Body of pancreas (tissue), 4 donors: ENCODE data around the gene TUBGCP5. TPM values are rescaled to one million over a fixed set of nuclear protein-coding genes. Genes with fewer than 3 reads are reported as not detected.
A peak's percentile ranks its signal among the peaks of the same experiment; 100 is the strongest.

Source experiments
- ATAC-seq: fragments of 150-250 bp; one replicate; pipeline ENCODE4 v1.9.1; 2016
- DNase-seq, 4 donors: peaks; one replicate each; pipeline ENCODE4 v3.0.0-alpha.2; 2019
- H3K27ac ChIP-seq, 4 donors: fragments of 200-600 bp; sonication (generic); 1 replicate in 3 of 4; 2 replicates in 1 of 4; pipeline versions ENCODE4 v1.5.1 to v1.6.1; 2016 to 2019; ENCODE audit warnings: mild to moderate bottlenecking in 1 of 4, mixed read lengths in 1 of 4, moderate library complexity in 1 of 4
- H3K27me3 ChIP-seq, 2 donors: fragments of 200-600 bp; sonication (generic); one replicate each; pipeline ENCODE4 v1.6.0; 2016; ENCODE audit warnings: mild to moderate bottlenecking in 1 of 2
- H3K36me3 ChIP-seq, 2 donors: fragments of 200-600 bp; sonication (generic); replicated peaks in 1 of 2; 2 replicates each; pipeline ENCODE4 v1.5.1; 2016; ENCODE audit warnings: low read depth in 2 of 2; ENCODE audit not compliant: insufficient read depth in 1 of 2
- H3K4me1 ChIP-seq: fragments of 200-600 bp; sonication (generic); one replicate; pipeline ENCODE4 v1.6.0; 2016
- H3K4me3 ChIP-seq, 2 donors: fragments of 200-600 bp; sonication (generic); 1 replicate in 1 of 2; 2 replicates in 1 of 2; pipeline ENCODE4 v1.5.1; 2016 to 2019
- H3K9me3 ChIP-seq, 3 donors: fragments of 200-600 bp; sonication (generic); 1 replicate in 2 of 3; 2 replicates in 1 of 3; pipeline ENCODE4 v1.5.1; 2016
- POLR2A ChIP-seq, 3 donors: fragments of 450-650 bp; IDR thresholded peaks; one replicate each; pipeline ENCODE4 v1.6.1; 2016; ENCODE audit warnings: antibody characterized with exemption in 3 of 3, mild to moderate bottlenecking in 2 of 3
- WGBS, 2 donors: methylation state at CpG; one replicate each; pipeline ENCODE4 v1.1.5; 2017; 5-methylcytosine and 5-hydroxymethylcytosine counted together
- intact Hi-C: fragments of 100-400 bp; cut with DNase I; formaldehyde crosslinking; loops from one replicate; pipeline ENCODE4 v1.15.1; 2023
- total RNA-seq, 2 donors: library from RNA; depleted of rRNA; stranded (reverse); fragments of >200 nt; gene quantifications; one replicate each; pipeline ENCODE4 v1.1.0, GENCODE V29; 2016
- TF ChIP-seq, protein P1 (sequence below), 7 experiments: fragments of 450-650 bp in 4 of 7; fragments of 200-600 bp in 3 of 7; sonication (generic) in 3 of 7; IDR thresholded peaks; one replicate each; pipeline ENCODE4 v1.5.1; 2016 to 2019; ENCODE audit warnings: antibody characterized with exemption in 7 of 7

Gene TUBGCP5
- total RNA-seq, 2 donors from 2014 or later, result 12.2 to 12.7 TPM

DNA sequence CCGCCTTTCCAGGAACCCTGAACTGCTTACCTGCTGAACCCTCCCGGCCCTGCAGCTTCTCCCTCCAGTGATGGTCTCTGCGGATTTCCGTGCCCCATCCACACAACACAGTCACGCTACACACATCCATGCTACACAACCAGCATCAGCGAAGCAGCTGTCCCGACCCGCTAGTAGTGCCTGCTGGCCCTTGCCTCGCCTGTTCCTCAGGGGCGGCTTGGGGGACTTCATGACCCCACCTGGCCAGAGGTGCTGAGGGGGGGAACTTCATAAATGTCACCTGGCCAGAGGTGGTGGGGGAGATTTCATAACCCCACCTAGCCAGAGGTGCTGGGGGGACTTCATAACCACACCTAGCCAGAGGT, 530 bp upstream of the TUBGCP5 start:
- Histone ChIP-seq H3K27me3 (no peaks in the 10 kb centered on the region), H3K36me3 (no peaks in the 10 kb centered on the region), H3K27ac (peak overlapping the region in 3 of 4 donors; percentile 33 to 95 (median 91)), H3K9me3 (no peaks in the 10 kb centered on the region), H3K4me1 (peaks cover 20% of the 10 kb centered on the region), H3K4me3 (peak overlapping the region; percentile 26 to 67)
- no peak for TF ChIP-seq POLR2A (IDR thresholded peaks at IDR 0.05)
- TF ChIP-seq, protein P1, sequence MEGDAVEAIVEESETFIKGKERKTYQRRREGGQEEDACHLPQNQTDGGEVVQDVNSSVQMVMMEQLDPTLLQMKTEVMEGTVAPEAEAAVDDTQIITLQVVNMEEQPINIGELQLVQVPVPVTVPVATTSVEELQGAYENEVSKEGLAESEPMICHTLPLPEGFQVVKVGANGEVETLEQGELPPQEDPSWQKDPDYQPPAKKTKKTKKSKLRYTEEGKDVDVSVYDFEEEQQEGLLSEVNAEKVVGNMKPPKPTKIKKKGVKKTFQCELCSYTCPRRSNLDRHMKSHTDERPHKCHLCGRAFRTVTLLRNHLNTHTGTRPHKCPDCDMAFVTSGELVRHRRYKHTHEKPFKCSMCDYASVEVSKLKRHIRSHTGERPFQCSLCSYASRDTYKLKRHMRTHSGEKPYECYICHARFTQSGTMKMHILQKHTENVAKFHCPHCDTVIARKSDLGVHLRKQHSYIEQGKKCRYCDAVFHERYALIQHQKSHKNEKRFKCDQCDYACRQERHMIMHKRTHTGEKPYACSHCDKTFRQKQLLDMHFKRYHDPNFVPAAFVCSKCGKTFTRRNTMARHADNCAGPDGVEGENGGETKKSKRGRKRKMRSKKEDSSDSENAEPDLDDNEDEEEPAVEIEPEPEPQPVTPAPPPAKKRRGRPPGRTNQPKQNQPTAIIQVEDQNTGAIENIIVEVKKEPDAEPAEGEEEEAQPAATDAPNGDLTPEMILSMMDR (IDR thresholded peaks at IDR 0.05), result no peak
- DNase-seq, result peak in 1 of 4 donors; percentile 33
- 20 to 26% methylated on average over 6 to 10 of the region's 10 CpGs for WGBS, 2 donors
- intact Hi-C loops, result no loop called here
- peak; percentile 22 for ATAC-seq

DNA sequence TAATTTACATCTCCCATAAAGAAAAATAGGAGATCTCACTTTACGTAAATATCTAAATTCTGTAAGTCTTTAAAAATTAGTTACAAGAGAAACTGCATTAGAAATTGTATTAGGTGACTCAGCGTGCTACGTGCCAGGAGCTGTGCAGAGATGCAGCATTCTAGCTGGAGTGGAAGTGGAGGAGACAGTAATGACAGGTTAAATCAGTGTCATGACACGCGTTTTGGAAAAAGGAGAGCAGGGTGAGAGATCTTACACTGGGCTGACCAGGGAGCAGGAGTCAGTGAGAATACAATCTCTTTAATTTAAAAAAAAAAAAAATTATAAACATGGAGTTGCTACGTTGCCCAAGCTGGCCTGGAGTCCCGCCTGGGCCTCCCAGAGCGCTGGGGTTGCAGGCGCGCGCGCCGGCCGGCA, 635 bp downstream of the TUBGCP5 start:
- H3K36me3 ChIP-seq, result no peaks in the 10 kb centered on the region
- intact Hi-C loops, result no loop called here
- H3K27ac ChIP-seq, result peak overlapping the region; percentile 65 to 95 (median 86)
- DNase-seq (peak in 2 of 4 donors; percentile 21 to 39), ATAC-seq (peak; percentile 2)
- 3% methylated on average over 14 of the region's 14 CpGs for WGBS, 2 donors
- H3K9me3 ChIP-seq, result no peaks in the 10 kb centered on the region
- TF ChIP-seq, protein P1 (IDR thresholded peaks at IDR 0.05), result no peak
- no peak for TF ChIP-seq POLR2A (IDR thresholded peaks at IDR 0.05)
- H3K4me1 ChIP-seq, result peaks cover 26% of the 10 kb centered on the region
- no peaks in the 10 kb centered on the region for H3K27me3 ChIP-seq
- H3K4me3 ChIP-seq, result peak overlapping the region; percentile 41 to 67

DNA sequence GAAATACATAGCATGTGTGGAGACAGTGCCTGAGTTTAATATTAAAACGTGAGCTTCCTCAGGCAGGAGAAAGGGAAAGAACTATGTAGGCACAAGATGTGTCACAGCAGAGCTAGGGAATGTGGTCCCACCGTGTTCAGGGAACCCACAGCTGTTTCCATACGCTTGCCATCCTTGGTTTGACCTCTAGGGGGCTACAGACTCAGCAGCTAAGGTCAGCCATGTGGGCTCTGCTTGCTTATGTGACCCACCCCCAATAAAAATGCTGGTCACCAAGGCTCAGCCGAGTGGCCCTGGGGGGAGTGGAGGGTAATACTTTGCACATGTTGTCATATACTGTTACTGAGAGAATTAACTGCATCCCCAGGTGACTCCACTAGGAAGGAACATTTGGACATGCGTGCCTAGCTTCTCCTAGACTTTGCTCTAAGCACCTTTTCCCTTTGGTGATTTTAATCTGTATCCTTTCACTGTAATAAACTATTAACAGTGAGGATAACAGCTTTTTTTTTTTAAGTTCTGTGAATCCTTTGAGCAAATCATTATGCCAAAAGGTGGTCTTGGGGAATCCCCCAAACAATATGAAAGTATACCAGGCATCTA, 3.3 kb downstream of the TUBGCP5 start:
- DNase-seq (peak; percentile 51 to 68 (median 60)), ATAC-seq (no peak)
- WGBS, 2 donors, result 42 to 43% methylated on average over 5 of the region's 5 CpGs
- H3K4me1 ChIP-seq, result peaks cover 28% of the 10 kb centered on the region
- no peak overlapping the region for H3K27ac ChIP-seq
- H3K36me3 ChIP-seq, result peaks cover 0 to 9% of the 10 kb centered on the region in 2 donors
- no peak overlapping the region for H3K4me3 ChIP-seq
- no peaks in the 10 kb centered on the region for H3K27me3 ChIP-seq
- TF ChIP-seq, protein P1 (IDR thresholded peaks at IDR 0.05), result peak in 6 of 7 experiments; percentile 42 to 65 (median 56)
- no peak for TF ChIP-seq POLR2A (IDR thresholded peaks at IDR 0.05)
- intact Hi-C loops, result no loop called here
- H3K9me3 ChIP-seq, result no peaks in the 10 kb centered on the region

DNA sequence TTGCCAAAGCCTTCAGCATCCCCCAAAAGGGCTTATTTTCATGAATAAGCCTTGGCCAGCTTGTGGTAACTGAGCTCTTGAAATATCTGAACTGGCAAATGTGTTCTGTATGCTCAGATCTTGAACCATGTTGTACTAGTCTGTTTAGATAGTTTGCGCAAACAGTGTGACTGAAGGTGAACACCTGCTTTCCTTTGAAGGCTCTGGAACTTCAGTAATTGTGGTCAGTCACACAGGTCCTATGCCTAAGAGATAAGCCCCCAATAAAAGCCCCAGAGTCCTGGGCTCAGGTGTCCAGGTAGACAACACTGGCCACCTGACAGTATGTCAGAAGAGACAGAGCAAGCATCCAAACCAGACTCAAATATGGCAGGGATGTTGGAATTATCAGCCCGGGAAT, 5.4 kb downstream of the TUBGCP5 start:
- H3K27ac ChIP-seq, result no peak overlapping the region
- no peaks in the 10 kb centered on the region for H3K27me3 ChIP-seq
- no peak for ATAC-seq
- TF ChIP-seq, protein P1 (IDR thresholded peaks at IDR 0.05), result no peak
- TF ChIP-seq POLR2A (IDR thresholded peaks at IDR 0.05), result no peak
- peaks cover 23% of the 10 kb centered on the region for H3K4me1 ChIP-seq
- intact Hi-C loops, result no loop called here
- no peak for DNase-seq
- no peaks in the 10 kb centered on the region for H3K9me3 ChIP-seq
- WGBS, 2 donors, result 39 to 70% methylated on average over 2 of the region's 2 CpGs
- no peak overlapping the region for H3K4me3 ChIP-seq
- H3K36me3 ChIP-seq, result peaks cover 0 to 19% of the 10 kb centered on the region in 2 donors

DNA sequence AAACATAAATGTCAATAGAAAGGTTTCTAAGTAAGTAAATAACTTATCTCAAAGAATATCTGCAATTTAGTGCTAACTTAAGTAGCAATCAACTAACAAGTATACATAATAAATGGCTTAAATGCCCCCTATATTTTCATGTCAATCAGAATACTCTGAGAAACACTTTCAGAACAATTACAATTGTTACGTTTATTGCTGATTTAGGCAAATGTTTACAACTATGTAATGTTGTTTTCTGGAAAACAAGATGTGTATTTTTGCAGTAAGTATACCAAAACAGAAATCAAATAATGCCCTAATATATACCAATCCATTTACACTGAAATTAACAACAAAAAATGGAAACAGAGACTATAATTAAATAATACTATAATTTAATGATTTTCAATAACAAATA, 13.2 kb downstream of the TUBGCP5 start:
- no peak for ATAC-seq
- H3K4me1 ChIP-seq, result no peaks in the 10 kb centered on the region
- DNase-seq, result no peak
- peaks cover 0 to 55% of the 10 kb centered on the region in 2 donors for H3K36me3 ChIP-seq
- H3K9me3 ChIP-seq, result no peaks in the 10 kb centered on the region
- no peak overlapping the region for H3K27ac ChIP-seq
- no peak overlapping the region for H3K4me3 ChIP-seq
- TF ChIP-seq, protein P1 (IDR thresholded peaks at IDR 0.05), result no peak
- TF ChIP-seq POLR2A (IDR thresholded peaks at IDR 0.05), result no peak
- no peaks in the 10 kb centered on the region for H3K27me3 ChIP-seq
- 80 to 82% methylated on average over 1 of the region's 1 CpG for WGBS, 2 donors
- intact Hi-C loops, result no loop called here
